HL-60/S4 (cell line): ENCODE results near the gene HAGH.
"Not testable (repeated sequence)": the region's sequence is repeated elsewhere in the genome, so short reads cannot be mapped to it uniquely, and the experiment has no call there.

Source experiments
- in situ Hi-C: fragments of 300-500 bp; cut with MboI; formaldehyde crosslinking; loops from 2 replicates; pipeline ENCODE4 v1.14.3; 2022; ENCODE audit warnings: low sequenced_read_pairs

HAGH gene

GRCh38 chr16:1816396-1817275, 10.0 kb downstream of the HAGH start:
- in situ Hi-C loops: no loop called here

GRCh38 chr16:1815461-1815860, 11.2 kb downstream of the HAGH start:
- in situ Hi-C loops: no loop called here

GRCh38 chr16:1812732-1813163, 13.9 kb downstream of the HAGH start:
- in situ Hi-C loops: no loop called here

- in situ Hi-C loops: no loop called here
Observed at GRCh38 chr16:1810536-1810935, 16.1 kb downstream of the HAGH start.

- in situ Hi-C loops: no loop called here
Observed at GRCh38 chr16:1810106-1810505, 16.5 kb downstream of the HAGH start.

- in situ Hi-C loops: no loop called here
Observed at GRCh38 chr16:1809281-1809801, 17.3 kb downstream of the HAGH start.

- in situ Hi-C loops: no loop called here
Observed at GRCh38 chr16:1808691-1809090, 17.9 kb downstream of the HAGH start.

- in situ Hi-C loops: no loop called here
Observed at GRCh38 chr16:1807626-1808025, 19.0 kb downstream of the HAGH start.

- in situ Hi-C loops: no loop called here
Observed at GRCh38 chr16:1800701-1801100, 25.9 kb downstream of the HAGH start.

GRCh38 chr16:1799263-1799662, 27.4 kb downstream of the HAGH start:
- in situ Hi-C loops: not testable (repeated sequence)

GRCh38 chr16:1794908-1795666, 31.5 kb downstream of the HAGH start:
- in situ Hi-C loops: no loop called here

- in situ Hi-C loops: no loop called here
Observed at GRCh38 chr16:1794221-1794871, 32.3 kb downstream of the HAGH start.

GRCh38 chr16:1793578-1794220, 32.9 kb downstream of the HAGH start, which contains the start of gene IGFALS:
Gene IGFALS (minus strand): TSS chr16:1793705. CDS start chr16:1793652, 53 bp downstream.
- in situ Hi-C loops: no loop called here

- in situ Hi-C loops: no loop called here
Observed at GRCh38 chr16:1792836-1793577, 33.6 kb downstream of the HAGH start.

GRCh38 chr16:1791943-1792812, 34.4 kb downstream of the HAGH start:
- in situ Hi-C loops: no loop called here

- in situ Hi-C loops: no loop called here
Observed at GRCh38 chr16:1791256-1791942, 35.2 kb downstream of the HAGH start.

- in situ Hi-C loops: no loop called here
Observed at GRCh38 chr16:1790611-1791255, 35.9 kb downstream of the HAGH start.

GRCh38 chr16:1790261-1790610, 36.4 kb downstream of the HAGH start:
- in situ Hi-C loops: no loop called here
